Muscle of arm (tissue), 12 donors: ENCODE data around the gene SRRM1. TPM values are rescaled to one million over a fixed set of nuclear protein-coding genes. Genes with fewer than 3 reads are reported as not detected.
"Not testable (repeated sequence)": the region's sequence is repeated elsewhere in the genome, so short reads cannot be mapped to it uniquely, and the experiment has no call there.

ENCODE experiments used
- DNase-seq: peaks from one replicate; pipeline ENCODE4 v3.0.0-alpha.2; 2013
- polyA plus RNA-seq, 12 donors: library from polyadenylated mRNA; unstranded; fragments of 120-200 nt; gene quantifications; one replicate each; pipeline ENCODE4 v1.2.1, GENCODE V29; 2013; ENCODE audit not compliant: insufficient read length in 12 of 12

Gene SRRM1
- polyA plus RNA-seq, 12 donors = 71.9 to 207 (median 106) TPM; not detected in 1

DNA sequence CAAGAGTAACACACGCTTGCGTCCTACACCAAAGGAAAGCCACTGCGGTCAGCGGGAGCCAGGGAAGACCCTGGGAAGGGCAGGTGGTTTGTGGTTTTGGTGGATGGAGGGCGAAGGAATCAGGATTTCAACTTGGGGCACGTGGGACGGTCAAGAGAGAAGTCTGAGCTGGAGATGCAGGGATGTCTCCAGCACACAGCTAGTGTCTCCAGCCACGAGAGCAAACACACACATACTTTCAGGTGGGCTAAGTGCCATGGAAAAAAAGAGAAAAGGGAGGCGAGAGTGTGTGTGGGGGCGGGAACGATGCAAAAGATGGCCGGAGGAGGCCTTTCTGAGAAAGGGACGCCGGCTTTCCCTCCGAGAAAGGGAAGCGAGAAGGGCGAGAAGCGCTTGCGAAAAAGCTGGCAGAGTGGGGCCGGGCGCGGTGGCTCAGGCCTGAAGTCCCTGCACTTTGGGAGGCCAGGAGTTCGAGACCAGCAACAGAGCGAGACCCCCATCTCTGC is 1.4 kb upstream of the SRRM1 start:
- peak; percentile 73 for DNase-seq

DNA sequence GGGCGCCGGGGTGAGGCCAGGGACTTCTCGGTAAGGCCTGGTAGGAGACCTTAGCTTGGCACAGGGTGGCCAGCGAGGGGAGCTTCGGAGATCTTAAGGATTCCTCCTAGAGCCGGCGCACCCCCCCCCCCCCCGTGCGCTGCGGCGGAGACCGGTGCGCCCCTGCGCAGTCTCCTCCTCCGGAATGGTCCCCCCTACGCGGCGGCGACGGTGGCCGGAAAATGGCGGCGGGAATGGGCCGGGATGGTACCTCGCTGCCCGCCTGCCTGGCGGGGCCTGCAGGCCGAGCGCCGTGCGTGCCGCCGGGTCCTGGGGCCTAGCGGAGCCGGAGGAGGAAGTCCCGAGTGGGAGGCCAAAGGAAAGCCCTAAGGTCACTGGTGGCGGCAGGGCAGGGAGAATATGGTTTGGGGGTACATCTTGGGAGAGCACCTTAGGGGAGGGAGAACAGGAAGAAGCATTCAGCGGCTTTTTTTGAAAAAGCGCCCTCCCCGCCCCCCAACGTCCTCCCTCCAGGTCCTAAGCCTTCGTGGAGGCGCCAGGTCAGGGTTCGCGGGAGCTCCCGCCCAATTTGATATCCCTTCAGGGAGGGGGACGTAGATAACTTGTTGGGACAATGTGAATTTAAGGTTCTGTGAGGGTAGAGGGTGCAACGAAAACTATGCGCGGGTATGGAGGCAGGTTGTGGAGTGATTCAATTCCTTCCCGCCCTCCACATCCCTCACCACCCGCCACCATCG is 429 bp downstream of the SRRM1 start:
- no peak for DNase-seq

GRCh38 chr1:24644100-24644384 is 940 bp downstream of the SRRM1 start:
- DNase-seq = no peak

DNA sequence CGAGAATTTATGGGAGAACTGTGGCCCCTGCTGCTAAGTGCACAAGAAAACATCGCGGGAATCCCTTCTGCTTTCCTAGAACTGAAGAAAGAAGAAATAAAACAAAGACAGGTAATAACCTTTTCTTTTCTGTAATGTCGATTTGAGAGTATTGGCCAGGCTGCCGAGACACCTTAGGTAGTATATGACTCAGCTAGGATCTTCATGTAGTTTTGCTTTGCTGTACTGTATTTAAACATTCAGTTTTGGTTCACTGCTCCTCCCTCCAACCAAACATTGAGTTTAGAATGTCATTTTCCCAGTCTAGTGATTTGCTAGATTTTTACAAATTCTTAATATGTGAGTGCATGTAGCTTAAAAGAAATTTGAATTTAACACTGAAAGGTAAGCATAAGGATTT is 5.8 kb downstream of the SRRM1 start:
- no peak for DNase-seq

DNA sequence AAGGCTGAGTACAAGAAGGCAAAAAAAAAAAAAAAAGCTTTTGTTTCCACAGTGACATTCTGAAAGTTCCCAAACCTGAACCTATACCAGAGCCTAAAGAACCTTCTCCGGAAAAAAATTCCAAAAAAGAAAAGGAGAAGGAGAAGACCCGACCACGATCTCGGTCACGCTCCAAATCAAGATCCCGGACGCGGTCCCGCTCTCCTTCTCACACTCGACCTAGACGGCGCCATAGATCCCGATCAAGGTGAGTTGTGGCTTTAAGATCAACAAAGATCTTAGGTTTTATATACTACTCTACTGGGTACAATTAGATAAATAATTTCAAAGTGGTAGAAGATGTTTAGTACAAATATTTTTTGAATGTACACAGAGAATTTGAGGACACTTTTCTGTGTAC is 9.3 kb downstream of the SRRM1 start:
- no peak for DNase-seq

DNA sequence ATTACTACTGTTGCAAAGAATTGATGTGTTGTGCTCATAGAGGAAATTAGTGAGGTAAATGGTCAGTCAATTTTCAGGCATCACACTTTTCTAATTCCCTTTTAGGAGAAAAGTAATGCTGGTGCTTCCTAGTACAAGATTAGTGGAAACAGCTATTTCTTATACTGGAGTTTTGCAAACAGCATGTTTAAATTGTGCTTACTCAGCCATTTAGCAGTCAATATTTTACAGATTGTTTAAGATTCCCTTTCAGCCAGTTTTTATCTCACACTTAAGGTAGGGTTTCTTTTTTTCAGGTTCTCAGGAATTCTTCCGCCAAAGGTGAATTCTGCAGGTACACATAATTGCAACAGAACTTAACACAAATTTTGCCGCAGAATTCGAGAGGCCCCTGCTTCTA is 10.9 kb downstream of the SRRM1 start:
- DNase-seq = no peak

GRCh38 chr1:24656046-24656445 is 12.9 kb downstream of the SRRM1 start:
- DNase-seq = no peak

DNA sequence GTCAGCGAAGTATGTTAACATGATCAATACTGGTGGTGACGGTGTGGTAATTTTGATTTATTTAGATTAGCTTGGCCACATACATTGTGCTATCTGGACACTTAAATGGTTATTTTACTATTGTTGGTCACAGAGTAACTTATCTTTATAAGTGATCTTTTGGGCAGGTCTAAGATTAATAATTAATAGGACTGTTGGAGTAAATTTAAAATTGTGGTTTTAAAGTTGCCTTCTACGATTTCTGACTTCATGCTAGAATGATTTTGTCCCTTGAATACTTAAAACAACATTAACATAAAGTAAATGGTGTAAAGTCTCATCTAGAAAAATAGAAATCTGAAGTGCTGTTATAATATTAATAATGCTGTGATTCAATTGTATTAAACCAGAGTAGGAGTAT is 14.7 kb downstream of the SRRM1 start:
- DNase-seq = no peak

GRCh38 chr1:24659166-24659904 is 16.2 kb downstream of the SRRM1 start:
- DNase-seq = no peak

GRCh38 chr1:24659993-24660665 is 17.0 kb downstream of the SRRM1 start:
- DNase-seq = no peak

DNA sequence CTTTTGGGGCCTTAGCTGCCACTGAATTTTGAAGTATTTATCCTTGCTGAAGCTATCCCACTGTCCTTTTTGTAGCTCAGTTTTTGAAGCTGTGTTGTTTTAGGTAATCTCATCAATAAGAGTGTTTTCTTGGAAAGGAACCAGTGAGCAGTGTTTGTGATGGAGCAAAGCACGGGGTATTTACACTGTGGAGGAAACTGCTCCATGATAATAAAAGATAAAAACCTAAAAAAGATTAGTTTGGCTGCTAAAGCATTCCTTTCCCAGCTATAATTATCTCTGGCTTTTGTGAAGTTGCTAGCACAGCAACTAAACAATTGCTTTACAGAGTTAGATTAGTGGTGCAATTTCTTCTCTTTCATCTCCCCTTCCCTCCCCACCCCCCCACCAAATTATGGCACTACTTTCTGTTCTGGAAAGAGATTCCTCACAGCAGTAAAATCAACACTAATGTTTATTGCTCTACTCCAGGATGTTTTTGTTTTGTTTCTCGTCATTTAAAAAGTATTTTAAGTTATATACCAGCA is 21.5 kb downstream of the SRRM1 start:
- DNase-seq = no peak

- DNase-seq = no peak
Measured at GRCh38 chr1:24666794-24667193, 23.7 kb downstream of the SRRM1 start.

DNA sequence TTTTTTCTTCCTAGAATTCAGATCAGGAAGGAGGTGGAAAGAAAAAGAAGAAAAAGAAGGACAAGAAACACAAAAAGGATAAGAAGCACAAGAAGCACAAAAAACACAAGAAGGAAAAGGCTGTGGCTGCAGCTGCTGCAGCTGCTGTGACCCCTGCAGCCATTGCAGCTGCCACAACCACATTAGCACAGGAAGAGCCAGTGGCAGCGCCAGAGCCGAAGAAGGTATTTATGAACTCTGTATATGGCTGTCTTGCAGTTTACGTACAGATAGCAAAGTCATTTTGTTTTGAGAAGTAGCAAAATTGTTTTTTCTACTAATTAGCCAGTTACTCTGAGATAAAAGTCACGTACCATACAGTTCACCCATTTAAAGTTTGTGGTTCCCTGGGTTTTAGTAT is 28.3 kb downstream of the SRRM1 start:
- DNase-seq = not testable (repeated sequence)

GRCh38 chr1:24672686-24673085 is 29.6 kb downstream of the SRRM1 start:
- DNase-seq = not testable (repeated sequence)

DNA sequence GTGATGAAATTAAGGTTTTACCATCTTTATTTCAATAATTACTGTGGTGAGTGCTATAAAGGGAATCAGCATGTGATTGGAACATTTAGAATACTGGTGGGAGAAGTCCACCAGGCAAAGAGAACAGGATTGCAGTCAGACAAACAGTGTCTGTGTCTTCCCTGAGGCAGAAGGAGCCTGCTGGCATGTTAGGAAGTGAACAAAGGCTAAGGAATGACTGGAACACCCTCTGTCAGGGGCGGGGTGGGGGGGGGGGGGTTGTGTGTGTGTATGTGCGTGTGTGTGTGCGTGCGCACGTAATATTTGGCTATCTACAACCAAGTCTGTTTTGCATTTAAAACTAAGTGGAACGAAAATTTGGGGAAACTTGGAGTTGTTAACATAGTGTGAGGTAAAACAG is 30.2 kb downstream of the SRRM1 start:
- no peak for DNase-seq

- not testable (repeated sequence) for DNase-seq
Measured at GRCh38 chr1:24678421-24678820, 35.3 kb downstream of the SRRM1 start.

- no peak for DNase-seq
Measured at GRCh38 chr1:24679725-24680124, 36.6 kb downstream of the SRRM1 start.

DNA sequence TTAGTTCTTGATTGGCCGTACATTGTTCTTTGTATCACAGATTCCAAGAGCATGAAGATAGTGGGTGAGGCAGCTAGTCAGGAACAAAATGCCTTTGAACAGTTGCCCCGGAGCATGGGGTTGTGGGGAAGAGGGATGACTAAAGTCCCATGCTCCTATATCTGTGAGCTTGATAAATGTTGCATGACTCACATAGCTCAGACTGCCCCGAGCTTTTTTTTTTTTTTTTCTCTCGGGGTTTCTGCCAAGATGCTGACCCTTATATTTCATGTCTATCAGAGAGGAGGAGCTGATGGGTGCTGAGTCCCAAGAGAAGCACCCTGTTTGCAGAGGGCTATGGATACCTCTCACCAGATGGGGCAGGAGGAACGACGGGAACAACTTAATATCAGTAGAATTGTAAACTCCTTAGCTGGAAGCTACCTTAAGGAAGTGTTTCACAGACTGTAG is 40.6 kb downstream of the SRRM1 start:
- no peak for DNase-seq

DNA sequence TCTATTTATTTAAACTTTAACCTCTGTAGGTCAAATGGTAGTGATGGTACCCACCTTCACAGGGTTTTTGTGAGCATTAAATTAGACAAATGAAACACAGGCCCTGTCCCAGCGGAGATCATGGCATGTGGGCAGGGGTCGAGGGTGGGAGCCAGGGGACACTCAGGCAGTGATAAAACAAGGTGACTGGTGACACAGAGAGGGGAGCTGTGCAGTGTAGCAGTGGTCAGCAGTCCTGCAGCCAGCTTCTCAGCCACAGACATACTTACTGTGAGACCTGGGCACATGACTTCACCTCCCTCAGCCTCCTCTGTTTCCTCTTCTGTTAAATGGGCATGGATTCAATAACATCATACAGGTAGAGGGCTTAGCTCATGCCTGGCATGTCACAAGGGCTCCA is 44.9 kb downstream of the SRRM1 start:
- DNase-seq = no peak

- peak; percentile 70 for DNase-seq
Measured at GRCh38 chr1:24688621-24689195, 45.6 kb downstream of the SRRM1 start.

DNA sequence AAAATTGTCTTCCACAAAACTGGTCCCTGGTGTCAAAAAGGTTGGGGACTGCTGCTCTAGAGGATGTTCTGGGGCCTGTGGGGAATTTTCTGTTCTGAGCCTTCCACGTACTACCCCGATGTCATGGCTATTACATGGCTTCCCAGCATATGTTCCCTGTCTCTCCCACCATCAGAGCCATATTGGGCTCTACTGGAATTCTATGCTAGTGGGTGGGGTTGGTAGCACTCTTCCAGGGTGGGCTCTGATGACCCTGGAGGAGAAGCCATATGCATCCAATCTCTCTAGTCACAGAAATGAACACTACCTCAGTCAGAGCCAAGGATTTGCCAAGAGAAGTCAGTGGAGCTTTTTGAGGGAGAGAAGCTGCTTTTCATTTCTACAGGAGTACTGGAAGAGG is 47.9 kb downstream of the SRRM1 start:
- no peak for DNase-seq

DNA sequence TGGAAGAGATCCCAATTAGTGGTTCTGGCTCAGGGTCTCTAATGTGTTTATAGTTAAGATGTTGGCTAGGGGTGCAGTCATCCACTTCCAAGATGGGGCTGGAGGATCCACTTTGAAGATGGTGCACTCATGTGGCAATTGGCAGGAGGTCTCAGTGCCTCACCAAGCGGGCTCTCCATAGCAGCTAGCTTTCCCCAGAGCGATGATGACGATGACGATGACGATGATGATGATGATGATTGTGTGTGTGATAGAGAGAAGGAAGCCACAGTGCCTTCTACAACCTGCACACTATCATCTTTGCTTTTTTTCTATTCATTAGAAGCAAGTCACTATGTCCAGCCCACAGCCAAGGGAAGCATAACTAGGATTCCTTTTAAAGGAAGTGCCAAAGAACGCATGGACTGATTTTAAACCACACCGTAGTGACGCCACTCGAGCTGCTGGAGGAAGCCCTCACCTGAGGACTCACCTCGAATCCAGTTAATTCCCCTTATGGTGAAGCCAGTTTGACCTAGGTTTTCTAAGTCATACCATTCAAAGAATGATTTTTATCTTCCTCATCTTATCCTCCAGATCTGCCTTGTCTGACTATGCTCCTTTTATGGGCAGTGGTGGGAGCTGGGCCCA is 49.4 kb downstream of the SRRM1 start:
- no peak for DNase-seq
